SU-DHL-6 (cell line): ENCODE results near the gene TOGARAM2.

ENCODE experiments used
- CTCF ChIP-seq: fragments of 200-600 bp; sonication (generic); IDR thresholded peaks from one replicate; pipeline ENCODE4 v1.5.1; 2017; ENCODE audit warnings: antibody characterized with exemption, mild to moderate bottlenecking, low read length, moderate library complexity; ENCODE audit not compliant: insufficient read depth, poor library complexity, severe bottlenecking
- EZH2phosphoT487 ChIP-seq: fragments of 200-600 bp; sonication (generic), shearing (Covaris generic); conservative IDR thresholded peaks from 2 replicates; pipeline ENCODE4 v1.6.1; 2018; ENCODE audit warnings: mild to moderate bottlenecking, antibody characterized with exemption, low read length, moderate library complexity, mixed read lengths

- TF ChIP-seq CTCF (no peak), EZH2phosphoT487 (no peak)
Observed at GRCh38 chr2:29074411-29074810, 93.3 kb downstream of the TOGARAM2 start, which contains the start of gene PCARE.
